Hematopoietic multipotent progenitor cell treated with erythropoietin and hydrocortisone succinate and interleukin-3 and kit ligand, for 15 days (in vitro differentiated cells): ENCODE measurements around the gene DDX1.

Experiments used
- DNase-seq: peaks from one replicate; pipeline ENCODE4 v3.0.0-alpha.2; 2015; ENCODE audit warnings: low spot score

DDX1 gene

GRCh38 chr2:15630121-15630977, 38.7 kb downstream of the DDX1 start:
- DNase-seq = no peak

GRCh38 chr2:15630978-15631719, 39.5 kb downstream of the DDX1 start:
- DNase-seq = no peak

GRCh38 chr2:15631883-15632282, 40.2 kb downstream of the DDX1 start:
- no peak for DNase-seq

- DNase-seq = no peak
These were observed 41.6 kb downstream of the DDX1 start for GRCh38 chr2:15633043-15633970.

- DNase-seq = no peak
These were observed 42.3 kb downstream of the DDX1 start for GRCh38 chr2:15633971-15634346.

- no peak for DNase-seq
These were observed 43.3 kb downstream of the DDX1 start for GRCh38 chr2:15634846-15635490.

- DNase-seq = peak; percentile 70
These were observed 45.5 kb downstream of the DDX1 start for GRCh38 chr2:15636972-15637785.

- DNase-seq = no peak
These were observed 47.1 kb downstream of the DDX1 start for GRCh38 chr2:15638720-15639119.

- DNase-seq = no peak
These were observed 47.9 kb downstream of the DDX1 start for GRCh38 chr2:15639323-15640251.

GRCh38 chr2:15640261-15640711, 48.6 kb downstream of the DDX1 start:
- DNase-seq = peak; percentile 24

- DNase-seq = no peak
These were observed 49.1 kb downstream of the DDX1 start for GRCh38 chr2:15640784-15641183.

- no peak for DNase-seq
These were observed 49.9 kb downstream of the DDX1 start for GRCh38 chr2:15641530-15641982.

- no peak for DNase-seq
These were observed 50.5 kb downstream of the DDX1 start for GRCh38 chr2:15642011-15642814.

- DNase-seq = no peak
These were observed 51.3 kb downstream of the DDX1 start for GRCh38 chr2:15642815-15643500.

GRCh38 chr2:15643791-15644585, 52.3 kb downstream of the DDX1 start:
- DNase-seq = no peak

GRCh38 chr2:15645300-15645699, 53.6 kb downstream of the DDX1 start:
- no peak for DNase-seq

GRCh38 chr2:15645720-15646385, 54.2 kb downstream of the DDX1 start:
- DNase-seq = no peak
